Skeletal muscle satellite cell (primary cell): Measurements from ENCODE around the gene SEZ6L. TPM values are rescaled to one million over a fixed set of nuclear protein-coding genes. Genes with fewer than 3 reads are reported as not detected.

Experiments
- H3K27me3 ChIP-seq: 2 replicates; pipeline ENCODE4 v1.7.0; 2013; ENCODE audit warnings: low read length; ENCODE audit not compliant: control insufficient read depth, insufficient read depth
- H3K36me3 ChIP-seq: 2 replicates; pipeline ENCODE4 v1.7.0; 2013; ENCODE audit warnings: mild to moderate bottlenecking, control low read depth, low read length; ENCODE audit not compliant: insufficient read depth
- H3K4me1 ChIP-seq: 2 replicates; pipeline ENCODE4 v1.7.0; 2013; ENCODE audit warnings: low read length; ENCODE audit not compliant: control insufficient read depth, insufficient read depth
- H3K4me2 ChIP-seq: 2 replicates; pipeline ENCODE4 v1.7.0; 2013; ENCODE audit warnings: mild to moderate bottlenecking, low read length
- H3K4me3 ChIP-seq: 2 replicates; pipeline ENCODE4 v1.7.0; 2013; ENCODE audit warnings: low read length
- H3K9ac ChIP-seq: 2 replicates; pipeline ENCODE4 v1.7.0; 2013; ENCODE audit warnings: mild to moderate bottlenecking, low read depth, low read length, moderate library complexity
- H3K9me3 ChIP-seq: replicated peaks from 2 replicates; pipeline ENCODE4 v1.7.0; 2013; ENCODE audit warnings: mild to moderate bottlenecking, control low read depth, low read length
- total RNA-seq: library from RNA; depleted of rRNA; stranded (reverse); fragments of >200 nt; gene quantifications from 2 replicates; pipeline ENCODE4 v1.2.3, GENCODE V29; 2012; rRNA removed

SEZ6L gene
- not detected in 2 replicates for total RNA-seq

DNA sequence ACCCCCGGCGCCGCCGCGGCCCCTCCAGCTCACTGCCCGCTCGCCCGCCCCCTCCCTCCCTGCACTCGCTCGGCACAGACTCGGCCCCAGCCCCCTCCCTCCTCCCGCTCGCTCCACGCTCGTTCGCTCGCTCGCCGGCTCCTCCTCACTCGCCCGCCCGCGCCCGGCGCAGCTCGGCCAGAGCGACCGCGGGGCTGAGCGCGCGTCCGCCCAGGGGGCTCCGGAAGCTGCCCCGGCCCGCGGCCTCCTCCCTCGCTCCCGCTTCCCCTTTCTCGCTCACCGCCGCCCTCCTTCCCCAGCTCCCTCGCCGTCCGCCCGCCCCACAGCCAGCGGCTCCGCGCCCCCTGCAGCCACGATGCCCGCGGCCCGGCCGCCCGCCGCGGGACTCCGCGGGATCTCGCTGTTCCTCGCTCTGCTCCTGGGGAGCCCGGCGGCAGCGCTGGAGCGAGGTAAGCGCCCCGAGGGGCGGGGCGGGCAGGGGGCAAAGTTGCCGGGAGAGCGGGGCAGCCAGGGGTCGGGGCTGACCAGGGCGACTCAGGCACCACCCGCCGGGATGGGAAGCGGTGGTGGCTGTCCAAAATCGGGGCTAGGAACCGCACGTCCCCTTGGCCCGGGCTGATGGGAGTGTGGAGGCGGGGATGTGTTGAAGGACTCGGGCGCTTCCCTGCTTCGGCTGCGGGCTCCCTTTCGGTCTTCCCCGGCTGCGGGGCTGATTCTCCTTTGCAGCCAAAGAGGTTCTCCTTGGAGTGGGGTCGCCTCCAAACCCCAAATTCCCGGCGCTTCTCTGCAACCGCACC, at the start of gene SEZ6L:
Gene SEZ6L, plus strand, starts transcription at position 148 of the 797 bp plus-strand sequence. Its CDS starts 208 bp downstream, at position 356.
- H3K9ac ChIP-seq: no peak within 1 kb of the TSS
- peak within 1 kb of the TSS; percentile 62 for H3K4me2 ChIP-seq
- H3K36me3 ChIP-seq: no peaks in the 10 kb centered on the region
- H3K4me3 ChIP-seq: peak within 1 kb of the TSS; percentile 57
- H3K4me1 ChIP-seq: peaks cover 6% of the 10 kb centered on the region
- H3K27me3 ChIP-seq: peaks cover 82% of the 10 kb centered on the region
- no peaks in the 10 kb centered on the region for H3K9me3 ChIP-seq

DNA sequence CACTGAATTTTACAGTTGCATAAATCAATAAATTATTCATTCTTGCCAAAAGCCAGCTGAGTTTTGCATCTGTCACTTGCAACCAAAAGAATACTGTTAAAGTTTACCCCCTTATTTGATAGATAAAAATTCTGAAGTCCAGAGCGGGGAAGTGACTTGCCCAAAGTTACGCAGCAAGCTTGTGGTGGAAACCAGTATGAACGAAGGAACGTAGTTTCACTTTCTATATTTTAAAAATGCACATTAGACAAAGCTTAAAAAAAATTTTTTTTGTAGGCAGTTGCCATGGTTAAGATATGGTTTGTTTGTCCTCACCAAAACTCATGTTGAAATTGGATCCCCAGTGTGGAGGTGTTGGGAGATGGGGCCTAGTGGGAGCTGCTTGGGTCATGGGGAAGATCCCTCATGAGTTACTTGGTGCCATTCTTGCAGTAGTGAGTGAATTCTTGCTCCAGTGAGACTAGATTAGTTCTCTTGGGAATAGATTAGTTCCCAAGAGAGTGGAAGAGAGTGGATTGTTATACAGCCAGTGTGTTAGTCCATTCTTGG, 46.3 kb upstream of the SEZ6L start:
- Histone ChIP-seq H3K4me3 (no peak overlapping the region), H3K27me3 (peaks cover 47% of the 10 kb centered on the region), H3K9ac (no peak overlapping the region), H3K4me1 (no peaks in the 10 kb centered on the region), H3K9me3 (no peaks in the 10 kb centered on the region), H3K4me2 (no peak overlapping the region), H3K36me3 (no peaks in the 10 kb centered on the region)

DNA sequence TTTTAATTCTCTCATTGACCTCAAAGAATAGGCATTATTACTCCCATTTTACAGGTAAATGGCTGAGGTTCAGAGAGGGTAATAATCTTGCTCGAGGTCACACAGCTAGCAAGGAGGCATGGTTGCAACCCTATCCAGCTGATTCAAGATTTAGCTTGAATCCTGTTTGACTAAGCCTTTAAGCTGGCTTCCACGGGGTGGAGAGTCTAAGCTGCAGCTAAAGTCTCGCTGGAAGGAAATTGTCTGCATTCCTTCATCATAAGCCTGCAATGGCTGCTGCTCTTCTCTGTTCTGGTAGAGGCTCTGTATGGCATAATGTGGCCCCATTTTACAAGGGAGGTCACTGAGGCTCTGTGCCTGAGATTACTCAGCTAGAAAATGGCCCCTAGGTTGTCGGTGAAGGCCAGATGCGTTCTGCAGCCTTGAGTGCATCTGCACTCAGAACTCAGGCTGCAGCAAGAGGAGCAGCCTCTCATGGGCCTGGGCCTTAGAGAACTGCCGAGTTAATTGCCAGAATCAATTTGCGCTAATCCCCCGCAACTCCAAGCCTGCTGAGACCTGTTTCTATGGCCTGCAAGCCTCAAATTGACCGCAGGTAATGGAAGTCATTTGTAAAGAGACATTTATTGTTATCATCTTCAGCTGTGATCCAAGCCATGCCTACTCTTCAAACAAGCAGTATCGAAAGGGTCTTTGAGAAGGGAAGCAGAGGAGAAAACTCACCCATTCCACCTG, 44.1 kb upstream of the SEZ6L start:
- H3K4me2 ChIP-seq: no peak overlapping the region
- peaks cover 44% of the 10 kb centered on the region for H3K27me3 ChIP-seq
- no peaks in the 10 kb centered on the region for H3K36me3 ChIP-seq
- no peak overlapping the region for H3K4me3 ChIP-seq
- no peaks in the 10 kb centered on the region for H3K9me3 ChIP-seq
- H3K9ac ChIP-seq: no peak overlapping the region
- H3K4me1 ChIP-seq: no peaks in the 10 kb centered on the region

DNA sequence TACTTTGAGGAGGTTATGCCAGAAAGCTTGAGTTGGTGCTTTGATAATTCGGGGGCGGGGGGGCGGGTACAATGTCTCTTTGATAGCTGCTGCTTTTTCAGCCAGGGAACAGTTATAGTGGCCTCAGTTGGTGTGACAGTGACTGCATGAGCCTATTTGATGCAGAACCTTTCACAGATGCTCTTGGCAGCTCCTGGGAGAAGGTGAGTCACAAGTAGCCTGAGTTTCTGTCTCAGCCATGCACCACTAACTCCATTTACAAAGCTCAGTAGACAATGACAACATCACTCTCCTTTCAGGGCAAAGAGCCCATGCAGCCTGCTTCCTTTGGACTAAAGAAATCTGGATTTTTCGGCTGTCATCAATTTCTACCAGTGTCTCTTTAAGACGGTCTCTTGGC, 42.1 kb upstream of the SEZ6L start:
- Histone ChIP-seq H3K36me3 (no peaks in the 10 kb centered on the region), H3K9ac (no peak overlapping the region), H3K27me3 (peaks cover 35% of the 10 kb centered on the region), H3K4me3 (no peak overlapping the region), H3K4me1 (no peaks in the 10 kb centered on the region), H3K9me3 (no peaks in the 10 kb centered on the region), H3K4me2 (no peak overlapping the region)

DNA sequence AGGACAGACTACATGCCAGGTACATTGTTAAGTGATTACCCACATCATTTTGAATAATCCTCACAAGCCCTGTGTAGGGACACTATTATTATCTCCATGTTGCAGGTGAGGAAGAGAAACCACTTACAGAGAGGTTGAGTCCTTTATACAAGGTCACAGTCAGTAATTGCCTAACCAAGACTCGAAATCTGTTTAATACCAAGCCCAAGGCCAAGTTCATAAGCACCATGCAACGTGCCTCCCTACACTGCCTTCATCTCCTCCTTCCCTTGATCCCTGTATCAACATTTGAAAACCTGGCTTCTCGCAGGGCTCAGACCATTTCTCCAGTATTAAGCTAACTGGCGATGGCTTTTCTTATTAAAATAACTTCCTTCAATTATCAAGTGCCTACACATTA, 41.7 kb upstream of the SEZ6L start:
- no peak overlapping the region for H3K4me3 ChIP-seq
- no peaks in the 10 kb centered on the region for H3K4me1 ChIP-seq
- H3K36me3 ChIP-seq: no peaks in the 10 kb centered on the region
- H3K9ac ChIP-seq: no peak overlapping the region
- H3K9me3 ChIP-seq: no peaks in the 10 kb centered on the region
- H3K4me2 ChIP-seq: no peak overlapping the region
- peaks cover 39% of the 10 kb centered on the region for H3K27me3 ChIP-seq

DNA sequence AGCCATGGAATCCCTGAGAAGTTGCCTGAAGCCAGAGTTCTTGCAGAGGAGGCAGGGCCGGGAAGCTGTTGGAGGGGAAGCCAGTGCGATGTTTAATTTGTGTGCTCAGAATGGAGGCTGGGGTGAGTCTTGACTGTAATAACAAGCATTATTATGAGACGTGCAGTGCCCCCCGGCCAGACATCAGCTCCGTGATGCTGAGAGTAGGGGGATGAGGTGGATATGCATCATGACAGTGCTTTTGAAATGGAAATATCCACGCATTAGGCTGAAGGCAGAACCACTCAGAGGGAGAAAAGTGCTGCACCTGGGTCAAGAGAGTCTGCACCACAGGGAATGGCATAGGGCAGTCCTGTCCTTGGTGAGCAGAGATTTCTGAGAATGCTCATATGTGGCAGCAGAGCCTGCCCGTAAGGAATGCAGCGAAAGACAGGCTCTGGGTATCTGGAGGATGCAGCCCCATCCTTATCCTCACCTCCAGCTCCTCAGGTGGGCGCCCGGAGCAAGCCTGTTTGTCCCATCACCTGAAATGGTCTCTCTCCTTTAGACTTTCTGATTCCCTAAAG, 37.6 kb upstream of the SEZ6L start:
- H3K27me3 ChIP-seq: peaks cover 27% of the 10 kb centered on the region
- no peak overlapping the region for H3K4me2 ChIP-seq
- no peaks in the 10 kb centered on the region for H3K9me3 ChIP-seq
- no peaks in the 10 kb centered on the region for H3K36me3 ChIP-seq
- H3K9ac ChIP-seq: no peak overlapping the region
- no peak overlapping the region for H3K4me3 ChIP-seq
- no peaks in the 10 kb centered on the region for H3K4me1 ChIP-seq

DNA sequence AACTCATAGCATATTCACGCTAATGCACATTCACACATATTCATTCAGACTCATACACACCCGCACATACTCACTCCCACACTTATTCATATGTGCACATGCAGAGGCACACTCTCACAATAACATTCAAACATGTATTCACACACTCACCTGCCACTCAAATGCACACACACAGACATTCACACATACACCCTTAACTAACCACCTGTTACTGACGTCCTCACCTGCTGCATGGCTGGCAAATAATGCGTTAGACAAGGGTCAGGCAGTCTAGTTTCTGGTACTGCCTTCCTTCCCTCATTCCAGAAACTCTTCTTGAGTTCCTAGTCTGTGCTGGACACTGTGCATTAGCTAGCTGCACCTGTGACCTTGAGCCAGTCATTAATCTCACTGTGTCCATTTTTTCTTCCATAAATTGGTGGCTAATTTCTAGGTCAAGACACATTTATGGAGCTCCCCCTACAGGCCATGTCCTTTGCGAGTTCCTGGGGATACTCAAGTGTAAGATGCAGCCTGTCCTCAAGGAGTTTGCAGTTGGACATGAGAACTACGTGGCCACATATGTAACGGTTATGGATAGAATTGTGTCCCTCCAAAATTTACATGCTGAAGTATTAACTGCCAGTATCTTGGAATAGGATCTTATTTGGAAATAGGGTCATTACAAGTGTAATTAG, 34.5 kb upstream of the SEZ6L start:
- Histone ChIP-seq H3K4me2 (no peak overlapping the region), H3K4me3 (no peak overlapping the region), H3K9me3 (no peaks in the 10 kb centered on the region), H3K4me1 (no peaks in the 10 kb centered on the region), H3K9ac (no peak overlapping the region), H3K27me3 (peaks cover 32% of the 10 kb centered on the region), H3K36me3 (no peaks in the 10 kb centered on the region)

DNA sequence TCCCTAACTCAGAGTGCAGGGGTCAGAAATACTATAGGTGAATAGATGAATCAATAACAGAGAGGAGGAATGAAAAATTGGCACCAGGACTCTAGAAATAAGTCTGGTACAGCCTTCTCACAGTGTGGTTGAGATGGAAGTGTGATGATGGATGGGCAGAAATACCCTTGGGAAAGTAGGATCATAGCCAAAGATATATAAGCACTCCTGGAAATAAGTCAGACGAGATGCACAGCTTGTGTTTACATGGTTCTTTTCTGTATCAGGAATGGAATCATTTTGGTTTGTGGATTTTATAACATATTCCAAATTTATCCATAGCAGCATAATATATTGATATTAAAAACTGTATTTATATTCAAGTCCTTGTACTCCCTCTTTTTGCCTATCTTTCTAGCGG, 33.5 kb upstream of the SEZ6L start:
- Histone ChIP-seq H3K9ac (no peak overlapping the region), H3K27me3 (peaks cover 34% of the 10 kb centered on the region), H3K4me3 (no peak overlapping the region), H3K4me2 (no peak overlapping the region), H3K4me1 (no peaks in the 10 kb centered on the region), H3K9me3 (no peaks in the 10 kb centered on the region), H3K36me3 (no peaks in the 10 kb centered on the region)

DNA sequence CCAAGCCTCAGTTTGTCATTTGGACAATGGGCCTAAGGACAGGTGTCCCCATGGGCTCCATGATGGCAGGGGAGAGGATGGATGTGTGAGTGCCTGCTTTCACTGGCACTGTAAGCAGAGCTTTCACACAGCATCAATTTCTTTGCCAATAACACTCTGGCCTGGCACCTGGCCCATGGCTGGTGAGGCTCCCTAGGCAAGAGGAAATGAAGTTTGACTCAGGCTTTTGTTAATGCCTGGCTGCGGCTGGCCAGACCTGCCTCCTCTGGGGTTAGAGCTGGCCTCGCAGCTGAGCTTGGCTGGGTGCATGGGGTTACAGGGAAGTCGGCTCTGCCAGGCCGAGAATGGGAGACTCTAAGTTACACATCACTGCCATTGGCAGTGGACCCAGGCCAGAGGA, 30.0 kb upstream of the SEZ6L start:
- no peaks in the 10 kb centered on the region for H3K9me3 ChIP-seq
- peaks cover 30% of the 10 kb centered on the region for H3K27me3 ChIP-seq
- H3K4me3 ChIP-seq: no peak overlapping the region
- no peaks in the 10 kb centered on the region for H3K4me1 ChIP-seq
- H3K36me3 ChIP-seq: no peaks in the 10 kb centered on the region
- H3K9ac ChIP-seq: no peak overlapping the region
- no peak overlapping the region for H3K4me2 ChIP-seq

DNA sequence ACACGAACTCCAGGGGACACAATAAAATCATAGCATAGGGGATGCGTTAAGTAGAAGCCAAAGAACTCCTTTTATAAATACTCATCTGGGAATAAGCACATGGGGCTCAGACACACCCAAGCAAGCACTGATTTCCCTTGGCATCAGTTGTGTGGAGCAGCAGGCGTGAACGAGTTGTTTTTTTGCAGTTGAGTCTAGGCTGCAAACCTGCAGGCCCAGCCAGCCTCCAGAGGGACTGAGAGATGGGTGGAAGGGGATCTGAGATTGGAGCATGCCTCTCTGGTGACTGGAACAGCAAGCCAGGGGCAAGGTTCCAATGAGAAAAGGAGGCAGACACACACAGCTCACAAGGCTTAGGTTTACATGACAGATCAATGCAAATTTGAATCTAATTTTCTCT, 27.4 kb upstream of the SEZ6L start:
- Histone ChIP-seq H3K27me3 (peaks cover 34% of the 10 kb centered on the region), H3K9me3 (no peaks in the 10 kb centered on the region), H3K9ac (no peak overlapping the region), H3K4me1 (no peaks in the 10 kb centered on the region), H3K4me2 (no peak overlapping the region), H3K4me3 (no peak overlapping the region), H3K36me3 (no peaks in the 10 kb centered on the region)

DNA sequence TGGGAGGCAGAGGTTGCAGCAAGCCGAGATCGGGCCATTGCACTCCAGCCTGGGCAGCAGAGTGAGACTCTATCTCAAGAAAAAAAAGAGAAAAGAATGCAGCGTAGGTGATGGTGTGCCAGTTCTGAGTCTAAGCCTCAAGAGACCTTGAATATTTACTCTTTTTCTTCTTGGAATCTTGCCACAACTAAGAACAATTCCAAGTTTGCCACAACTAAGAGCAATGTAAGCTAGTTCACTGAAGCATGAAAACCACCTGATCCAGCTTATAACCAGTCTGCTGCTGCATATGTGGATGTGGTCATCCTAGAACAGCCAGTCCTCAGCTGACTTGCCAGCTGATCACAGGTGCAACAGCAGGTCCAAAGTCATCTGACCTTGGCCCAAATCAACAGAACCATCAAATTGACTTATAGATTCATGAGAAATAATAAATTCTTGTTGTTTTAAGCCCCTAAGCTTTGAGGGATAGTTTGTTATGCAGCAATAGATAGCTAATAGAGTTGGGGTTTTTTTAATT, 25.4 kb upstream of the SEZ6L start:
- Histone ChIP-seq H3K4me3 (no peak overlapping the region), H3K36me3 (no peaks in the 10 kb centered on the region), H3K27me3 (peaks cover 38% of the 10 kb centered on the region), H3K4me1 (no peaks in the 10 kb centered on the region), H3K4me2 (no peak overlapping the region), H3K9ac (no peak overlapping the region), H3K9me3 (no peaks in the 10 kb centered on the region)
